Activated CD4-positive, alpha-beta T cell treated with anti-CD3 and anti-CD28 coated beads, Interleukin-2, amount 10 ng/mL, durations not matched to agents 24 days and 14 days (primary cell): Measurements from ENCODE around the gene FBXO45. TPM values are rescaled to one million over a fixed set of nuclear protein-coding genes. Genes with fewer than 3 reads are reported as not detected.
"Not testable (repeated sequence)": the region's sequence is repeated elsewhere in the genome, so short reads cannot be mapped to it uniquely, and the experiment has no call there.

Experiments used
- DNase-seq: peaks from one replicate; pipeline ENCODE4 v3.0.0; 2022
- H3K27ac Mint-ChIP-seq: one replicate; pipeline ENCODE4 v1.8.0; 2022; ENCODE audit warnings: mild to moderate bottlenecking, mixed read lengths
- H3K27me3 Mint-ChIP-seq: one replicate; pipeline ENCODE4 v1.8.0; 2022; ENCODE audit warnings: mixed read lengths
- H3K36me3 Mint-ChIP-seq: one replicate; pipeline ENCODE4 v1.8.0; 2022; ENCODE audit warnings: low read depth, mild to moderate bottlenecking, mixed read lengths
- H3K4me1 Mint-ChIP-seq: one replicate; pipeline ENCODE4 v1.8.0; 2021; ENCODE audit warnings: mixed read lengths
- H3K4me3 Mint-ChIP-seq: one replicate; pipeline ENCODE4 v1.8.0; 2022; ENCODE audit warnings: mild to moderate bottlenecking, moderate library complexity, mixed read lengths
- H3K9me3 Mint-ChIP-seq: one replicate; pipeline ENCODE4 v1.8.0; 2021; ENCODE audit warnings: mixed read lengths
- intact Hi-C: fragments of 100-400 bp; cut with micrococcal nuclease; formaldehyde crosslinking; loops from one replicate; pipeline ENCODE4 v1.15.1; 2023
- total RNA-seq: library from RNA; stranded (reverse); gene quantifications from 2 replicates; pipeline ENCODE4 v1.2.3, GENCODE V29; 2022

FBXO45 gene, protein sequence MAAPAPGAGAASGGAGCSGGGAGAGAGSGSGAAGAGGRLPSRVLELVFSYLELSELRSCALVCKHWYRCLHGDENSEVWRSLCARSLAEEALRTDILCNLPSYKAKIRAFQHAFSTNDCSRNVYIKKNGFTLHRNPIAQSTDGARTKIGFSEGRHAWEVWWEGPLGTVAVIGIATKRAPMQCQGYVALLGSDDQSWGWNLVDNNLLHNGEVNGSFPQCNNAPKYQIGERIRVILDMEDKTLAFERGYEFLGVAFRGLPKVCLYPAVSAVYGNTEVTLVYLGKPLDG
- 25.5 and 25.9 TPM in 2 replicates for total RNA-seq

DNA sequence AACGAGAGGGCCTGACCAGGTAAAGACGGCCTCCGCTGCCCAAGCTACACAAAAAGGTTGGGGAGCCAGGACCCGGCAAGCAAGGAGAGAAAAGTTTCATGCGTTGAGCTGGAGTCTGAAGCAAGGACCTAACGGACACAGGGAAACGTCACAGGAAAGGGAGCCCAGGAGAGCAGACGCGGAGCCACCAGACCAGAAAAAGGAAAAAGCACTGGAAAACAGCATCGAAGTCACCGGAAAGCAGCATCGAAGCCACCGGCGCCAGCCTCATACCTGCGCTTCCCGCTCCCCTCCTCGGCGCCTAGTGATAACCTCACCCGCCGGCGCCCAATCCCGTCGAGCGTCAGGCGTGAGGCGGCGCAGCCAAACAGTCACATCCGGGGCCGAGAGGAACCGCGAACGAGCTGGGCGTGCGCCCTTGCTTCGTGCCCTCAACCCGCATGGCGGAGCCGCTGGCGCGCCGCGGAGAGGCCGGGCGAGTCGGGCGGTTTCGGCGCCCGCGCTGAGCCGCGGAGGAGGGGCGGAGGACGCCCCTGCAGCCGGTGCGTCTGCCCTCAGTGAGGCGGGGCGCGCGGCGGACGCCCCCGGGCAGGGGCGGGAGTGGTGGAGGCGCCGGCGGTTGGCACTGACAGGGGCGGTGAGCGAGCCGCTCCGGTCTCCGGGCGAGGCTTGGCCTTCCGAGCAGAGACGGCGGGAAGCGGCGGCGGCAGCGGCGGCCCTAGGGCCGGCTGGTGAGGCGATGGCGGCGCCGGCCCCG is at the start of gene FBXO45, which contains the start of gene WDR53:
Gene FBXO45 (plus strand): TSS at position 415 of the 757 bp plus-strand sequence. CDS start 325 bp downstream, at position 740.
Gene WDR53 (minus strand): TSS at position 309 of the 757 bp plus-strand sequence. CDS start 7,079 bp downstream, outside the sequence.
- intact Hi-C loops, result loop anchor here (1.0 to 5.0 kb wide), 7 partner anchors 32 to 374 kb away; partner anchors contain the start of genes NCBP2, PAK2, RNF168 and UBXN7
- H3K4me1 Mint-ChIP-seq, result peaks cover 37% of the 10 kb centered on the region
- H3K36me3 Mint-ChIP-seq, result peaks cover 16% of the 10 kb centered on the region
- DNase-seq, result peak; percentile 99
- peak within 1 kb of the TSS; percentile 95 for H3K4me3 Mint-ChIP-seq
- no peaks in the 10 kb centered on the region for H3K9me3 Mint-ChIP-seq
- peak within 1 kb of the TSS; percentile 97 for H3K27ac Mint-ChIP-seq
- H3K27me3 Mint-ChIP-seq, result no peaks in the 10 kb centered on the region

DNA sequence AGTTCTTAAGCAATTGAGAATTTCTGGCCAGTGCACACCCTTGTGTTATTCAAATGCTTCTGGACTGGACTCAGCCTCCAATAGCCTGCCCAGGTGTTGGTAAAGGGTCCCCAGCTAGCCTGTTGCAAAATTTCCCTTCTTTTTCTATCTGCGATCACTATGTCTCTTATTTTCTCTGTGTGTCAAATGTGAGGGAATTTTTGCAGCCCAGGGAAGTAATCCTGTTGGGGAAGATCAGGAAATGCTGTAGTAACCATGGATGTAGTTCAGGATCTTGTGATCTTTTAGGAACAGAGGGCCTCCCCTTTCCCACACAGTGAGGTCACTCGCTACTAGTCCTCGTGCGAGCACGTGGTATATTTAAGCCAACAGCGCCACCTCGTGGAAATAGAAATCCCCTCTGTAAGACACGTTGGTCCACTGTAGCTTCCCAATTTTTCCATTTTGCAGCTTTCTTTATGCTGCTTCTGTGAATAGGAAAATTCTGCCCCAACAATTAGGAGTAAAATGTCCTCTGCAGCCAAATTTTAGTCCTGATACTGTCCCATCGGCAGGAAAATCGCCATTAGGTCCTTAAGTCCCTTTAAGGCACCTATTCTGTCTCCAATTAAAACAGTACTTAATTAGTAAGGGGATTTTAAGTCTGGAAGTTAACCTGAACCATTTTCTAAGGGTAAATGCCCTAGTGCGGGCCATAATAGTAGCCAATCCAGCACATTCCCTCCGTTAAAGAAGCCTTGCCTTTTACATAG is 49.3 kb upstream of the FBXO45 start:
- intact Hi-C loops, result loop anchor here (1.0 to 5.0 kb wide), 3 partner anchors 33 to 266 kb away; partner anchors contain the start of gene DYNLT2B
- Mint-ChIP-seq H3K27ac (no peak overlapping the region), H3K4me1 (peaks cover 2% of the 10 kb centered on the region), H3K9me3 (peaks cover 24% of the 10 kb centered on the region), H3K4me3 (no peak overlapping the region), H3K27me3 (peaks cover 1% of the 10 kb centered on the region), H3K36me3 (peaks cover 9% of the 10 kb centered on the region)
- DNase-seq, result peak; percentile 89

DNA sequence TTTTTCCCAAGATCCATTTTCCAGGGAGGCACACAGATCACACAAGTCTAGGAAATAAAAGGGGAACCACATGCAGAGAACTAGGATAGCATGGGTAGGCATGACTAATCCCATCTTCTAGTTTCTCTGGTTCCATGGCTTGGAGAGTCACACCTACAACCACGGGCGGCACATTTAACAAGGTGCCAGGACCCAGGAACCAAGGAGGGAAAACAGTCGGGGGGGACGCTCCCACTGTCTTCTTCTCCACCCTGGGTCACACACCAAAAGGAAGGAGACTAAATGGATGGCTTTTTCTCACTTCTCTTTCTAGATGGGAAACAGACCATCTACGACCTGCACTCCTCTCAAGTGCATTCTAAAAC is 48.8 kb upstream of the FBXO45 start:
- H3K27ac Mint-ChIP-seq, result no peak overlapping the region
- H3K27me3 Mint-ChIP-seq, result peaks cover 1% of the 10 kb centered on the region
- peaks cover 21% of the 10 kb centered on the region for H3K9me3 Mint-ChIP-seq
- H3K4me3 Mint-ChIP-seq, result no peak overlapping the region
- peak; percentile 68 for DNase-seq
- peaks cover 7% of the 10 kb centered on the region for H3K36me3 Mint-ChIP-seq
- peaks cover 2% of the 10 kb centered on the region for H3K4me1 Mint-ChIP-seq
- intact Hi-C loops, result loop anchor here (1.0 to 5.0 kb wide), 3 partner anchors 33 to 266 kb away; partner anchors contain the start of gene DYNLT2B

DNA sequence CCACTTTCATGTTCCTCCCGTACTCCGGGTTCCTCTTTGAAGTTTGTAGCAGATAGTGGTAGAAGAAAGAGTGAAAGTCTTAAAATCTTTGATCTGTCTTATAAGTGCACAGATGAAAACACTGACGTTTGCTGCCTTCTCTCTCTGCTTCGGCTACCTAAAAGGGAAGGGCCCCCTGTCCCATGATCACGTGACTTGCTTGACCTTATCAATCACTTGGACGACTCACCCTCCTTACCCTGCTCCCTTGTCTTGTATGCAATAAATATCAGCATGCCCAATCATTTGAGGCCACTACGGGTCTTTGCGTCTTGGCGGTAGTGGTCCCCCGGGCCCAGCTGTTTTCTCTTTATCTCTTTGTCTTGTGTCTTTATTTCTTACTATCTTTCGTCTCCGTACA is 47.2 kb upstream of the FBXO45 start:
- H3K4me3 Mint-ChIP-seq, DNase-seq, H3K27ac Mint-ChIP-seq, H3K4me1 Mint-ChIP-seq, H3K27me3 Mint-ChIP-seq, H3K36me3 Mint-ChIP-seq, intact Hi-C loops: not testable (repeated sequence)
- peaks cover 22% of the 10 kb centered on the region for H3K9me3 Mint-ChIP-seq

DNA sequence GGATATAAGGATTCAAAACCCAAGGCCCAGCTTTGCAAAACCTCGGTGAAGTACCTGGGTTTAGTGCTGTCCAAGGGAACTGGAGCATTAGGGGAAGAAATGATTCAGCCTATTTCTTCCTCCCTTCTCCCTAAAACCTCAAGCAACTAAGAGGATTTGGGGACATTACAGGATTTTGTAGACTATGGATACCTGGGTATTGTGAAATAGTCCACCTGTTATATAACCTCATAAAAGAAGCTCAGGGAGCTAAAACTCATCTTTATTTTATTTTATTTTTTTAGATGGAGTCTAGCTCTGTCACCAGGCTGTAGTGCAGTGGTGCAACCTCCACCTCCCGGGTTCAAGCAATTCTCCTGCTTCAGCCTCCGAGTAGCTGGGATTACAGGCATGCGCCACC is 44.6 kb upstream of the FBXO45 start:
- Mint-ChIP-seq H3K36me3 (peaks cover 7% of the 10 kb centered on the region), H3K27me3 (peaks cover 1% of the 10 kb centered on the region), H3K9me3 (peaks cover 22% of the 10 kb centered on the region), H3K4me3 (no peak overlapping the region), H3K27ac (no peak overlapping the region), H3K4me1 (peaks cover 8% of the 10 kb centered on the region)
- intact Hi-C loops, result no loop called here
- no peak for DNase-seq

DNA sequence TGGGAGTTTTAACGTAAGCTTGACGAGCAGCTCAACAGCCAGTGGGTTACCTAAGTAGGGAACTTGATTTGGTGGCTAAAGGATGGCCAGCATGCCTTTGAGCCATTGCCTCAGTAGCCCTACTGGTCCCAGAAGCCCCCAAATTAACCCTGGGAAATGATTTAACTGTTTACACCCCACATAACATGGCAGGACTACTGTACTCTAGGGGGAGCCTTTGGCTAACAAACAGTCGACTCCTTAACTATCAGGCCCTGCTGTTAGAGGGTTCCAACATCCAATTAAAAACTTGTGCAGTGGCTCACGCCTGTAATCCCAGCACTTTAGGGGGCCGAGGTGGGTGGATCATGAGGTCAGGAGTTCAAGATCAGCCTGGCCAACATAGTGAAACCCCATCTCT is 43.9 kb upstream of the FBXO45 start:
- no peak for DNase-seq
- H3K27ac Mint-ChIP-seq, result no peak overlapping the region
- intact Hi-C loops, result no loop called here
- H3K36me3 Mint-ChIP-seq, result peaks cover 5% of the 10 kb centered on the region
- no peak overlapping the region for H3K4me3 Mint-ChIP-seq
- peaks cover 9% of the 10 kb centered on the region for H3K4me1 Mint-ChIP-seq
- H3K27me3 Mint-ChIP-seq, result no peaks in the 10 kb centered on the region
- H3K9me3 Mint-ChIP-seq, result peaks cover 15% of the 10 kb centered on the region

DNA sequence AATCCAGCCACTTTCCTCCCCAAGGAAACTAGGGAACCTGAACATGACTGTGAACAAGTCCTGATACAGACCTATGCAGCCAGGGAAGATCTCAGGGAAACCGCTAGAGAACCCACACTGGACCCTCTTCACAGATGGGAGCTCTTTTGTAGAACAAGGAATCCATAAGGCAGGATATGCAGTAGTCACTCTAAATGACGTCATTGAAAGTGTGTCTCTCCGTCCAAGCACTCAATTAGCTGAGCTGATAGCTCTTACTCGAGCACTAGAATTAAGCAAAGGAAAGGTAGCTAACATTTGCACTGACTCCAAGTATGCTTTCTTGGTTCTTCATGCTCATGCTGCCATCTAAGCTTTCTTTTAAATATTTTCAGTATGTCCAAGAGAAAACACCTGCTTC is 43.3 kb upstream of the FBXO45 start:
- DNase-seq, result no peak
- no peak overlapping the region for H3K27ac Mint-ChIP-seq
- peaks cover 9% of the 10 kb centered on the region for H3K4me1 Mint-ChIP-seq
- H3K36me3 Mint-ChIP-seq, result peaks cover 5% of the 10 kb centered on the region
- no peak overlapping the region for H3K4me3 Mint-ChIP-seq
- intact Hi-C loops, result loop anchor here (5.0 kb wide), 2 partner anchors 42 to 253 kb away; partner anchors contain the start of genes FBXO45 and WDR53
- peaks cover 14% of the 10 kb centered on the region for H3K9me3 Mint-ChIP-seq
- H3K27me3 Mint-ChIP-seq, result no peaks in the 10 kb centered on the region

DNA sequence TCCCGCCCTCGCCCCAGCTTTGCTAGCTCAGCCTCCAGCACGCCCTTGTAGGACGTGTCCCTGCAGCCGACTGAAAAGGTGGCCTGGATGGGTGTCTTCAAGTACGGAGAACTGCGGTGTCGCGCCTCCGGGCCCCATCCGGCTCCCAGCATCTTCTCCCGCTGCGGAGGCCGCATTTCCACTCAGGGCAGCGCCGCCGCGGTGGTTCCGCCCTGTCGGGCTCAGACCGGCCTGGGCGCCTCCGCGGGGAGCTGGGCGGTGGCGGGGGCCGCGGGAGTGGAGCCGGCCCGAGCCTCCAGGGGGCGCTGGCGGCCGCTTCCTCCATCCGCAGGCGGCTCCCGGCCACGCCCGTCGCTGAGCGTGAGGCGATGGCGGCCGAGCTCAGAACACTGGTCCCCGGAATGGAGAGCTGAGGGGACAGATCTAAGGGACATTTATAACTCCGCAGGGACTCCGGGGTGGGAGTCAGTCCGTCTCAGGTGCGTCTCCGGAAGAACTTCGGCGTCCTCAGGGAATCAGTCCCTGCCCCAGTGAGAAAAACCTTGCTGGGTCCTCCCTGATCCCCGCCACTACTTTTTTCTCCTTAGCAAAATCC is 39.7 kb upstream of the FBXO45 start:
- peaks cover 12% of the 10 kb centered on the region for H3K27me3 Mint-ChIP-seq
- peak; percentile 95 for DNase-seq
- H3K4me1 Mint-ChIP-seq, result peaks cover 12% of the 10 kb centered on the region
- peaks cover 11% of the 10 kb centered on the region for H3K9me3 Mint-ChIP-seq
- peak overlapping the region; percentile 82 for H3K27ac Mint-ChIP-seq
- H3K36me3 Mint-ChIP-seq, result no peaks in the 10 kb centered on the region
- peak overlapping the region; percentile 75 for H3K4me3 Mint-ChIP-seq
- intact Hi-C loops, result loop anchor here (1.0 to 5.0 kb wide), 3 partner anchors 26 to 256 kb away; partner anchors contain the start of genes FBXO45 and WDR53

DNA sequence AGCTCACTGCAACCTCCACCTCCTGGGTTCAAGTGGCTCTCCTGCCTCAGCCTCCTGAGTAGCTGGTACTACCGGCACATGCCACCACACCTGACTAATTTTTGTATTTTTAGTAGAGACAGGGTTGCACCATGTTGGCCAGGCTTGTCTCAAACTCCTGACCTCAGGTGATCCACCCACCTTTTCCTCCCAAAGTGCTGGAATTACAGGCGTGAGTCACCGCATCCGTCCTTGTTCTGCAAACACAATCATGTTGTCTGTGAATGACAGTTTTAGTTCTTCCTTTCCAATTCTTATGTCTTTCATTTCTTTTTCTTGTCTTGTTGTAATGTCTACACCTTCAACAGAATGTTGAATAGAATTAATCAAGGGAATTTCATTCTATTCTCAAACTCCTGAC is 37.0 kb upstream of the FBXO45 start:
- Mint-ChIP-seq H3K27me3 (peaks cover 15% of the 10 kb centered on the region), H3K36me3 (no peaks in the 10 kb centered on the region), H3K4me1 (peaks cover 12% of the 10 kb centered on the region), H3K9me3 (peaks cover 8% of the 10 kb centered on the region), H3K27ac (no peak overlapping the region), H3K4me3 (no peak overlapping the region)
- DNase-seq, result no peak
- intact Hi-C loops, result no loop called here

DNA sequence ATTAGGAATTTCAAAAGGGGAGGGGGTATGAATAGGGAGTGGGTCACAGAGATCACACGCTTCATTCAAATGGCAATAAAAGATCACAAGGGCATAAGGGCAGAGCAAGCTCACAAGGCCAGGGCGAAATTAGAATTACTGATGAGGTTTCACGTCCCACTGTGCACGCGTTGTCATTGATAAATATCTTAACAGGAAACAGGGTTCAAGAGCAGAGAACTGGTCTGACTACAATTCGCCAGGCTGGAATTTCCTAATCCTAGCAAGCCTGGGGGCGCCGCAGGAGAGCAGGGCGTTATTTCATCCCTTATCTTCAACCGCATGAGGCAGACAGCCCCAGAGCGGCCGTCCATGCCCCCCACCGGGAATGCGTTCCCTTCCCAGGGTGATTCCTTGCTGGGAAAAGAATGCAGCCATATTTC is 35.2 kb upstream of the FBXO45 start:
- Mint-ChIP-seq H3K9me3 (peaks cover 8% of the 10 kb centered on the region), H3K4me1 (peaks cover 8% of the 10 kb centered on the region), H3K36me3 (no peaks in the 10 kb centered on the region), H3K27me3 (peaks cover 15% of the 10 kb centered on the region), H3K27ac (no peak overlapping the region), H3K4me3 (no peak overlapping the region)
- intact Hi-C loops, result no loop called here
- no peak for DNase-seq

DNA sequence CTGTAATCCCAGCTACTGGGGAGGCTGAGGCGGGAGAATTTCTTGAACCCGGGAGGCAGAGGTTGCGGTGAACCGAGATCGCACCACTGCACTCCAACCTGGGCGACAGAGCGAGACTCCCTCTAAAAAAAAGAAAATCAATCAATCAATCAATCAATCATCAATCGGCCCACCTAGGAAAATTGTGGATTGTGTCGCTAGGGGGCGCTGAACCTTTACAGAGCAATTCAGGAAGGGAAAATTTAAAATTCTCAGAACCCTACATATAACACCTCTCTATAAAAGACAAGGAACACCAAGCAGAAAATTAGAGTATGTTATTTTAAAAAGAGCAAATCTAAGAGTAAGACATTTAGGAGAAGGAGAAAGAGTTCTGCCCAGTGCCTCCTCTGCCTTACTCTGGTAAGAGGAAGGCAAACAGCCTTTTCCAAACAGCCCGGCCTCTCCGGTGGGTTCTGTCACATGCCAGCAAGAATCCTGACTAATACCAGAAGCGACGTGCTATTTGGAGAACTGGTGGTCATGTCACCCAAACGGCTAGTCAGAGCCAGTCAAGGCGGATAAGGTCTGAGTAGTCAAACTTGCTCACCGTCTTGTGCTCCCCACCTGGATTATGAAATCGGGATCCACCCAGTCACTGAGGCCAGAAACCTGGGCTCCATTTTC is 31.0 kb upstream of the FBXO45 start:
- Mint-ChIP-seq H3K27ac (no peak overlapping the region), H3K27me3 (peaks cover 8% of the 10 kb centered on the region), H3K4me3 (no peak overlapping the region), H3K4me1 (peaks cover 3% of the 10 kb centered on the region), H3K9me3 (no peaks in the 10 kb centered on the region), H3K36me3 (no peaks in the 10 kb centered on the region)
- intact Hi-C loops, result loop anchor here (1.0 to 2.0 kb wide), 3 partner anchors 31 to 147 kb away; partner anchors contain the start of genes FBXO45 and WDR53
- peak; percentile 89 for DNase-seq

DNA sequence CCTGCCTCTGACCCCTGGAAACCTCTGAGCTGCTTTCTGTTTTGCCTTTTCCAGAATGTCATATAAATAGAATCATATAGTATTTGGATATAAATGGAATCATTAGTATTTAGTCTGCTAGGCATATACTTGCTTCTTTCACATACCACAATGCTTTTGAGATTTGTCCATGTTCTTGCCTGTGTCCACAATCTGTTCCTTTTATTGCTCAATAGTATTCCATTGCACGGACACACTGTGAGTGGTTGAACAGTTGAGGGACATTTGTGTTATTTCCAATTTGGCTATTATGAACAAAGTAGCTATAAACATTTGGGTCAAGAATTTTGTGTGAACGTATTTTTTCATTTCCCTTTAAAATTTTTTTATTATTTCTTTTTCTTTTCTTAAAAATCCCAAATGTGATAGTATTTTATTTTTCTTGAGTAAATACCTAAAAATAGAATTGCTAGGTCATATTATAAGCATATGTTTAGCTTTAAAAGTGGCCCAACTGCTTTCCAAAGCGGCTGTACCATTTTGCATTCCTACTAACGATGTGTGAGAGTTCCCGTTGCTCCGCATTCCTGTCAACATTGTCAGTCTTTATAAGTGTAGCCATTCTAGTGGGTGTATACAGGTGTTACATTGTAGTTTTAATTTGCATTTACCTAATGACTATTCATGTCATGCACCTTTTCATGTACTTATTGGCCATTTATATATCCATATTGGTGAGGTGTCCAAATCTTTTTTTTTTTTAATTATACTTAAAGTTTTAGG is 26.6 kb upstream of the FBXO45 start:
- Mint-ChIP-seq H3K27me3 (peaks cover 10% of the 10 kb centered on the region), H3K9me3 (no peaks in the 10 kb centered on the region), H3K27ac (no peak overlapping the region), H3K36me3 (no peaks in the 10 kb centered on the region), H3K4me1 (peaks cover 3% of the 10 kb centered on the region), H3K4me3 (no peak overlapping the region)
- no peak for DNase-seq
- intact Hi-C loops, result no loop called here
